ENCODE data around the gene CHMP5.

CHMP5 gene

GRCh38 chr9:33260372-33260771 is 4.5 kb upstream of the CHMP5 start:
- H3K36me3 ChIP-seq (ENCODE audit: control insufficient read depth, insufficient read depth, low read length) = peaks cover 70% of the 10 kb centered on the region
- no peak overlapping the region for H3K9ac ChIP-seq (ENCODE audit: low read length)

GRCh38 chr9:33263131-33264002 is 1.5 kb upstream of the CHMP5 start:
- H3K4me1 ChIP-seq (ENCODE audit: control insufficient read depth, insufficient read depth, low read length) = peaks cover 9% of the 10 kb centered on the region
- H3K36me3 ChIP-seq (ENCODE audit: control insufficient read depth, insufficient read depth, low read length) = peaks cover 61% of the 10 kb centered on the region
- peak overlapping the region; percentile 88; the same call in 1 of the 2 replicates for H3K27ac ChIP-seq (ENCODE audit: low read depth, low read length)
- peak overlapping the region; percentile 100 for H3K4me3 ChIP-seq (ENCODE audit: low read depth, low read length)
- no peaks in the 10 kb centered on the region for H3K9me3 ChIP-seq (ENCODE audit: control insufficient read depth, insufficient read depth, low read depth, low read length)
- H3K27me3 ChIP-seq (ENCODE audit: control insufficient read depth, insufficient read depth, low read length) = no peaks in the 10 kb centered on the region
- peak overlapping the region; percentile 91 for H3K9ac ChIP-seq (ENCODE audit: low read length)

More at GRCh38 chr9:33260372-33260771, 4.5 kb upstream of the CHMP5 start:
- Histone ChIP-seq H3K27ac (ENCODE audit: low read depth, low read length) (no peak overlapping the region), H3K9me3 (ENCODE audit: control insufficient read depth, insufficient read depth, low read depth, low read length) (no peaks in the 10 kb centered on the region), H3K4me1 (ENCODE audit: control insufficient read depth, insufficient read depth, low read length) (peaks cover 6% of the 10 kb centered on the region), H3K27me3 (ENCODE audit: control insufficient read depth, insufficient read depth, low read length) (no peaks in the 10 kb centered on the region), H3K4me3 (ENCODE audit: low read depth, low read length) (no peak overlapping the region)

GRCh38 chr9:33264003-33264472 is 811 bp upstream of the CHMP5 start:
- peaks cover 61% of the 10 kb centered on the region for H3K36me3 ChIP-seq (ENCODE audit: control insufficient read depth, insufficient read depth, low read length)
- H3K27me3 ChIP-seq (ENCODE audit: control insufficient read depth, insufficient read depth, low read length) = no peaks in the 10 kb centered on the region
- H3K27ac ChIP-seq (ENCODE audit: low read depth, low read length) = peak overlapping the region; percentile 88; the same call in 1 of the 2 replicates

GRCh38 chr9:33265211-33265865 is 489 bp downstream of the CHMP5 start:
- peaks cover 56% of the 10 kb centered on the region for H3K36me3 ChIP-seq (ENCODE audit: control insufficient read depth, insufficient read depth, low read length)
- H3K4me3 ChIP-seq (ENCODE audit: low read depth, low read length) = peak overlapping the region; percentile 100
- H3K4me1 ChIP-seq (ENCODE audit: control insufficient read depth, insufficient read depth, low read length) = peaks cover 9% of the 10 kb centered on the region
- H3K9ac ChIP-seq (ENCODE audit: low read length) = peak overlapping the region; percentile 75
- H3K9me3 ChIP-seq (ENCODE audit: control insufficient read depth, insufficient read depth, low read depth, low read length) = no peaks in the 10 kb centered on the region
- no peaks in the 10 kb centered on the region for H3K27me3 ChIP-seq (ENCODE audit: control insufficient read depth, insufficient read depth, low read length)
- no peak overlapping the region for H3K27ac ChIP-seq (ENCODE audit: low read depth, low read length)

More at GRCh38 chr9:33264003-33264472, 811 bp upstream of the CHMP5 start:
- Histone ChIP-seq H3K4me3 (ENCODE audit: low read depth, low read length) (peak overlapping the region; percentile 100), H3K4me1 (ENCODE audit: control insufficient read depth, insufficient read depth, low read length) (peaks cover 9% of the 10 kb centered on the region), H3K9ac (ENCODE audit: low read length) (peak overlapping the region; percentile 91), H3K9me3 (ENCODE audit: control insufficient read depth, insufficient read depth, low read depth, low read length) (no peaks in the 10 kb centered on the region)

- H3K36me3 ChIP-seq (ENCODE audit: control insufficient read depth, insufficient read depth, low read length) = peaks cover 55% of the 10 kb centered on the region
- H3K4me1 ChIP-seq (ENCODE audit: control insufficient read depth, insufficient read depth, low read length) = peaks cover 9% of the 10 kb centered on the region
- H3K4me3 ChIP-seq (ENCODE audit: low read depth, low read length) = no peak overlapping the region
- H3K27me3 ChIP-seq (ENCODE audit: control insufficient read depth, insufficient read depth, low read length) = no peaks in the 10 kb centered on the region
- no peak overlapping the region for H3K27ac ChIP-seq (ENCODE audit: low read depth, low read length)
- no peaks in the 10 kb centered on the region for H3K9me3 ChIP-seq (ENCODE audit: control insufficient read depth, insufficient read depth, low read depth, low read length)
- H3K9ac ChIP-seq (ENCODE audit: low read length) = no peak overlapping the region
Observed at GRCh38 chr9:33267151-33267767, 2.4 kb downstream of the CHMP5 start.

GRCh38 chr9:33270146-33270545 is 5.3 kb downstream of the CHMP5 start:
- H3K27me3 ChIP-seq (ENCODE audit: control insufficient read depth, insufficient read depth, low read length) = no peaks in the 10 kb centered on the region
- H3K36me3 ChIP-seq (ENCODE audit: control insufficient read depth, insufficient read depth, low read length) = peaks cover 67% of the 10 kb centered on the region
- H3K4me3 ChIP-seq (ENCODE audit: low read depth, low read length) = no peak overlapping the region
- H3K9ac ChIP-seq (ENCODE audit: low read length) = no peak overlapping the region
- H3K9me3 ChIP-seq (ENCODE audit: control insufficient read depth, insufficient read depth, low read depth, low read length) = no peaks in the 10 kb centered on the region
- H3K27ac ChIP-seq (ENCODE audit: low read depth, low read length) = no peak overlapping the region
- peaks cover 3% of the 10 kb centered on the region; the same call in 1 of the 2 replicates for H3K4me1 ChIP-seq (ENCODE audit: control insufficient read depth, insufficient read depth, low read length)

GRCh38 chr9:33272061-33272460 is 7.2 kb downstream of the CHMP5 start:
- Histone ChIP-seq H3K9me3 (ENCODE audit: control insufficient read depth, insufficient read depth, low read depth, low read length) (no peaks in the 10 kb centered on the region), H3K27me3 (ENCODE audit: control insufficient read depth, insufficient read depth, low read length) (no peaks in the 10 kb centered on the region), H3K4me3 (ENCODE audit: low read depth, low read length) (no peak overlapping the region), H3K27ac (ENCODE audit: low read depth, low read length) (no peak overlapping the region), H3K36me3 (ENCODE audit: control insufficient read depth, insufficient read depth, low read length) (peaks cover 78% of the 10 kb centered on the region), H3K4me1 (ENCODE audit: control insufficient read depth, insufficient read depth, low read length) (no peaks in the 10 kb centered on the region), H3K9ac (ENCODE audit: low read length) (no peak overlapping the region)

GRCh38 chr9:33273266-33273971 is 8.6 kb downstream of the CHMP5 start:
- H3K27me3 ChIP-seq (ENCODE audit: control insufficient read depth, insufficient read depth, low read length) = no peaks in the 10 kb centered on the region
- no peaks in the 10 kb centered on the region for H3K9me3 ChIP-seq (ENCODE audit: control insufficient read depth, insufficient read depth, low read depth, low read length)
- H3K36me3 ChIP-seq (ENCODE audit: control insufficient read depth, insufficient read depth, low read length) = peaks cover 78% of the 10 kb centered on the region
- no peak overlapping the region for H3K4me3 ChIP-seq (ENCODE audit: low read depth, low read length)
- no peak overlapping the region for H3K9ac ChIP-seq (ENCODE audit: low read length)
- H3K4me1 ChIP-seq (ENCODE audit: control insufficient read depth, insufficient read depth, low read length) = no peaks in the 10 kb centered on the region
- H3K27ac ChIP-seq (ENCODE audit: low read depth, low read length) = no peak overlapping the region

GRCh38 chr9:33273972-33274328 is 9.1 kb downstream of the CHMP5 start:
- Histone ChIP-seq H3K36me3 (ENCODE audit: control insufficient read depth, insufficient read depth, low read length) (peaks cover 78% of the 10 kb centered on the region), H3K4me1 (ENCODE audit: control insufficient read depth, insufficient read depth, low read length) (no peaks in the 10 kb centered on the region), H3K4me3 (ENCODE audit: low read depth, low read length) (no peak overlapping the region), H3K9ac (ENCODE audit: low read length) (no peak overlapping the region), H3K9me3 (ENCODE audit: control insufficient read depth, insufficient read depth, low read depth, low read length) (no peaks in the 10 kb centered on the region), H3K27me3 (ENCODE audit: control insufficient read depth, insufficient read depth, low read length) (no peaks in the 10 kb centered on the region), H3K27ac (ENCODE audit: low read depth, low read length) (no peak overlapping the region)

- no peak overlapping the region for H3K27ac ChIP-seq (ENCODE audit: low read depth, low read length)
- no peaks in the 10 kb centered on the region for H3K27me3 ChIP-seq (ENCODE audit: control insufficient read depth, insufficient read depth, low read length)
- H3K4me3 ChIP-seq (ENCODE audit: low read depth, low read length) = no peak overlapping the region
- H3K36me3 ChIP-seq (ENCODE audit: control insufficient read depth, insufficient read depth, low read length) = peaks cover 75% of the 10 kb centered on the region
- no peaks in the 10 kb centered on the region for H3K9me3 ChIP-seq (ENCODE audit: control insufficient read depth, insufficient read depth, low read depth, low read length)
- no peaks in the 10 kb centered on the region for H3K4me1 ChIP-seq (ENCODE audit: control insufficient read depth, insufficient read depth, low read length)
- H3K9ac ChIP-seq (ENCODE audit: low read length) = no peak overlapping the region
Observed at GRCh38 chr9:33277484-33277883, 12.6 kb downstream of the CHMP5 start.

Data from HUES6 (cell line).